ENCODE results near the gene KCNK17.
A peak's percentile ranks its signal among the peaks of the same experiment; 100 is the strongest.

KCNK17 gene

GRCh38 chr6:39353698-39354315, 39.6 kb upstream of the KCNK17 start:
- no peak for DNase-seq (ENCODE audit: low read depth)
- no peak for TF ChIP-seq CTCF (IDR thresholded peaks at IDR 0.05; ENCODE audit: low read depth, low read length, missing control alignments)
- H3K4me3 ChIP-seq (ENCODE audit: low read depth, low read length): no peak overlapping the region

- no peak for DNase-seq (ENCODE audit: low read depth)
- TF ChIP-seq CTCF (IDR thresholded peaks at IDR 0.05; ENCODE audit: low read depth, low read length, missing control alignments): no peak
- H3K4me3 ChIP-seq (ENCODE audit: low read depth, low read length): no peak overlapping the region
Observed at GRCh38 chr6:39350723-39351505, 36.7 kb upstream of the KCNK17 start.

- TF ChIP-seq CTCF (IDR thresholded peaks at IDR 0.05; ENCODE audit: low read depth, low read length, missing control alignments): no peak
- no peak overlapping the region for H3K4me3 ChIP-seq (ENCODE audit: low read depth, low read length)
- DNase-seq (ENCODE audit: low read depth): no peak
Observed at GRCh38 chr6:39348740-39349139, 34.5 kb upstream of the KCNK17 start.

- TF ChIP-seq CTCF (IDR thresholded peaks at IDR 0.05; ENCODE audit: low read depth, low read length, missing control alignments): peak; percentile 94
- peak; percentile 12 for DNase-seq (ENCODE audit: low read depth)
Observed at GRCh38 chr6:39347906-39348585, 33.8 kb upstream of the KCNK17 start.

GRCh38 chr6:39347206-39347605, 33.0 kb upstream of the KCNK17 start:
- TF ChIP-seq CTCF (IDR thresholded peaks at IDR 0.05; ENCODE audit: low read depth, low read length, missing control alignments): no peak
- DNase-seq (ENCODE audit: low read depth): no peak
- H3K4me3 ChIP-seq (ENCODE audit: low read depth, low read length): no peak overlapping the region

More at GRCh38 chr6:39347906-39348585, 33.8 kb upstream of the KCNK17 start:
- no peak overlapping the region for H3K4me3 ChIP-seq (ENCODE audit: low read depth, low read length)

- no peak for TF ChIP-seq CTCF (IDR thresholded peaks at IDR 0.05; ENCODE audit: low read depth, low read length, missing control alignments)
- H3K4me3 ChIP-seq (ENCODE audit: low read depth, low read length): no peak overlapping the region
- no peak for DNase-seq (ENCODE audit: low read depth)
Observed at GRCh38 chr6:39344821-39345280, 30.6 kb upstream of the KCNK17 start.

All from GM12864 (cell line).